H1 (cell line): ENCODE data around the gene ACOX1. TPM values are rescaled to one million over a fixed set of nuclear protein-coding genes. Genes with fewer than 3 reads are reported as not detected.

Experiments
- CHD1 ChIP-seq: IDR thresholded peaks from 2 replicates; pipeline ENCODE4 v1.6.1; 2012; ENCODE audit warnings: low read depth, low read length, improper control_type of control experiment
- CTBP2 ChIP-seq: IDR thresholded peaks from 2 replicates; pipeline ENCODE4 v1.7.0; 2011; ENCODE audit warnings: borderline replicate concordance, mild to moderate bottlenecking, moderate library complexity, mixed read lengths, low read length; ENCODE audit not compliant: insufficient read depth, insufficient read length
- CTCF ChIP-seq, 3 experiments: IDR thresholded peaks; 1 replicate in 2 of 3; 2 replicates in 1 of 3; pipeline versions ENCODE4 v1.5.1 to v1.6.1; 2011; ENCODE audit warnings: low read length in 3 of 3, mild to moderate bottlenecking in 3 of 3, inconsistent platforms in 2 of 3, low read depth in 1 of 3, moderate library complexity in 1 of 3; ENCODE audit not compliant: insufficient read depth in 1 of 3; ENCODE audit errors: control extremely low read depth in 1 of 3
- JUND ChIP-seq: IDR thresholded peaks from 2 replicates; pipeline ENCODE4 v1.6.1; 2011; ENCODE audit warnings: mild to moderate bottlenecking, improper control_type of control experiment, low read length
- KDM1A ChIP-seq: fragments of 200-600, 300-600 bp; sonication (generic); IDR thresholded peaks from 2 replicates; pipeline ENCODE4 v1.7.1; 2016; ENCODE audit warnings: mild to moderate bottlenecking, low read length, borderline replicate concordance
- MAFK ChIP-seq: IDR thresholded peaks from 2 replicates; pipeline ENCODE4 v1.6.1; 2012; ENCODE audit warnings: low read depth, mild to moderate bottlenecking, improper control_type of control experiment, low read length
- RAD21 ChIP-seq, 2 experiments: IDR thresholded peaks in 1 of 2; conservative IDR thresholded peaks in 1 of 2; 2 replicates each; pipeline ENCODE4 v1.6.1; 2011; ENCODE audit warnings: low read depth in 2 of 2, low read length in 2 of 2, improper control_type of control experiment in 1 of 2, inconsistent platforms in 1 of 2, mild to moderate bottlenecking in 1 of 2, moderate library complexity in 1 of 2
- SIN3A ChIP-seq, 2 experiments: IDR thresholded peaks in 1 of 2; conservative IDR thresholded peaks in 1 of 2; 2 replicates each; pipeline ENCODE4 v1.6.1; 2011 to 2012; ENCODE audit warnings: low read length in 2 of 2, improper control_type of control experiment in 1 of 2, low read depth in 1 of 2, mild to moderate bottlenecking in 1 of 2
- TAF1 ChIP-seq: IDR thresholded peaks from 2 replicates; pipeline ENCODE4 v1.6.1; 2011; ENCODE audit warnings: mild to moderate bottlenecking, low read depth, low read length
- TCF12 ChIP-seq: IDR thresholded peaks from 2 replicates; pipeline ENCODE4 v1.6.1; 2011; ENCODE audit warnings: low read depth, mild to moderate bottlenecking, low read length
- ZNF274 ChIP-seq: IDR thresholded peaks from 2 replicates; pipeline ENCODE4 v1.7.0; 2012; ENCODE audit warnings: low read length, borderline replicate concordance; ENCODE audit errors: extremely low read depth
- polyA plus RNA-seq, 7 experiments: library from polyadenylated mRNA; depleted of rRNA in 3 of 7; stranded (reverse) in 5 of 7; unstranded in 2 of 7; fragments of >200 nt in 5 of 7; fragments of 200-250 nt in 2 of 7; gene quantifications; 1 replicate in 5 of 7; 2 replicates in 1 of 7; 4 replicates in 1 of 7; pipeline versions ENCODE4 v1.2.1 to v1.2.3, GENCODE V29; 2011 to 2013; ENCODE audit warnings: missing spikeins in 2 of 7, mixed read lengths in 2 of 7
- total RNA-seq: library from RNA; stranded (reverse); fragmentation: NEBNext Ultra II Directional; extraction: Animal tissue kit (Norgen Biotek cat#: 25700); gene quantifications from 2 replicates; pipeline ENCODE4 v1.2.1, GENCODE V29; 2021

Gene ACOX1
- total and polyA plus RNA-seq, 2 of the 8 experiments (the other 6 are each of a cell fraction or from before 2014, with no cell fraction given), result 10.5 to 30.4 TPM

- no peak for TF ChIP-seq CTCF (IDR thresholded peaks at IDR 0.05; ENCODE audit: control extremely low read depth in 1 of 3, insufficient read depth in 1 of 3, low read depth in 1 of 3, low read length in 3 of 3)
- TF ChIP-seq RAD21 (IDR thresholded peaks at IDR 0.05 in 1 of 2, conservative IDR thresholded peaks at IDR 0.05 in 1 of 2; ENCODE audit: low read depth in 2 of 2, low read length in 2 of 2), result no peak
- no peak for TF ChIP-seq KDM1A
- TF ChIP-seq CTBP2, result no peak
- no peak for TF ChIP-seq MAFK
- TF ChIP-seq TCF12, result no peak
- no peak for TF ChIP-seq ZNF274
- TF ChIP-seq CHD1, result no peak
- no peak for TF ChIP-seq SIN3A (conservative IDR thresholded peaks at IDR 0.05 in 1 of 2, IDR thresholded peaks at IDR 0.05 in 1 of 2; ENCODE audit: low read depth in 1 of 2, low read length in 2 of 2)
- no peak for TF ChIP-seq JUND
- TF ChIP-seq TAF1, result no peak
Measured at GRCh38 chr17:75920045-75920560, 58.9 kb downstream of the ACOX1 start (continued).
